Stimulated activated CD4-positive, alpha-beta T cell treated with anti-CD3 and anti-CD28 coated beads, Interleukin-1b, Interleukin-23, amount 100 ng/mL, for 48 hours (primary cell): Measurements from ENCODE around the gene PLA2G6.

ENCODE experiments used
- DNase-seq: peaks from one replicate; pipeline ENCODE4 v3.0.0-alpha.2; 2020

PLA2G6 gene

GRCh38 chr22:38213319-38213989 lies 31.8 kb upstream of the PLA2G6 start:
- DNase-seq: no peak

GRCh38 chr22:38212442-38212841 lies 30.8 kb upstream of the PLA2G6 start:
- no peak for DNase-seq

- no peak for DNase-seq
Measured at GRCh38 chr22:38211556-38211955, 29.9 kb upstream of the PLA2G6 start.

GRCh38 chr22:38208551-38208968 lies 26.9 kb upstream of the PLA2G6 start:
- no peak for DNase-seq

GRCh38 chr22:38207898-38208432 lies 26.3 kb upstream of the PLA2G6 start:
- DNase-seq: no peak

- DNase-seq: no peak
Measured at GRCh38 chr22:38205261-38206128, 23.9 kb upstream of the PLA2G6 start.

- DNase-seq: no peak
Measured at GRCh38 chr22:38204784-38205183, 23.2 kb upstream of the PLA2G6 start.

GRCh38 chr22:38203855-38204514 lies 22.4 kb upstream of the PLA2G6 start:
- no peak for DNase-seq

GRCh38 chr22:38203090-38203810 lies 21.6 kb upstream of the PLA2G6 start:
- DNase-seq: no peak

GRCh38 chr22:38202437-38203089 lies 20.9 kb upstream of the PLA2G6 start:
- peak; percentile 57 for DNase-seq

- peak; percentile 93 for DNase-seq
Measured at GRCh38 chr22:38201711-38202436, 20.2 kb upstream of the PLA2G6 start, which contains the start of gene MAFF. MAFF (plus strand) TSS chr22:38201994; CDS start chr22:38213854, 11,860 bp downstream.

- no peak for DNase-seq
Measured at GRCh38 chr22:38201371-38201710, 19.7 kb upstream of the PLA2G6 start.

- no peak for DNase-seq
Measured at GRCh38 chr22:38199826-38200559, 18.4 kb upstream of the PLA2G6 start.

GRCh38 chr22:38196791-38197419 lies 15.3 kb upstream of the PLA2G6 start:
- DNase-seq: no peak

- DNase-seq: no peak
Measured at GRCh38 chr22:38193580-38193979, 11.9 kb upstream of the PLA2G6 start.

GRCh38 chr22:38192475-38192863 lies 10.8 kb upstream of the PLA2G6 start:
- no peak for DNase-seq

- DNase-seq: no peak
Measured at GRCh38 chr22:38191731-38192474, 10.3 kb upstream of the PLA2G6 start.

- DNase-seq: no peak
Measured at GRCh38 chr22:38191055-38191454, 9.4 kb upstream of the PLA2G6 start.

GRCh38 chr22:38190581-38190980 lies 9.0 kb upstream of the PLA2G6 start:
- no peak for DNase-seq

- no peak for DNase-seq
Measured at GRCh38 chr22:38189104-38189503, 7.5 kb upstream of the PLA2G6 start.
